Measurements from ENCODE around the gene STYXL1.

- no peak for TF ChIP-seq CTCF (conservative IDR thresholded peaks at IDR 0.05; ENCODE audit: low read depth, low read length)
- TF ChIP-seq EZH2 (IDR thresholded peaks at IDR 0.05; ENCODE audit: low read length, unreplicated experiment), result no peak
- no peak for TF ChIP-seq EZH2phosphoT487 (IDR thresholded peaks at IDR 0.05; ENCODE audit: borderline replicate concordance, low read length)
Observed at GRCh38 chr7:76009672-76010600, 37.9 kb downstream of the STYXL1 start.

Measured in PC-3 (cell line).